AG09309 (cell line): ENCODE measurements around the gene CACNA1E.

Experiments used
- DNase-seq: peaks from one replicate; pipeline ENCODE4 v3.0.0-alpha.2; 2010; ENCODE audit warnings: low read depth
- H3K4me3 ChIP-seq: 2 replicates; pipeline ENCODE4 v1.5.1; 2011; ENCODE audit warnings: mild to moderate bottlenecking, low read depth, low read length, moderate library complexity; ENCODE audit not compliant: control insufficient read depth
- TF ChIP-seq, protein P1 (sequence below): IDR thresholded peaks from 2 replicates; pipeline ENCODE4 v1.5.1; 2011; ENCODE audit warnings: mild to moderate bottlenecking, low read depth, low read length, inconsistent platforms; ENCODE audit not compliant: insufficient read depth, control insufficient read depth; ENCODE audit errors: missing control alignments

Gene CACNA1E

DNA sequence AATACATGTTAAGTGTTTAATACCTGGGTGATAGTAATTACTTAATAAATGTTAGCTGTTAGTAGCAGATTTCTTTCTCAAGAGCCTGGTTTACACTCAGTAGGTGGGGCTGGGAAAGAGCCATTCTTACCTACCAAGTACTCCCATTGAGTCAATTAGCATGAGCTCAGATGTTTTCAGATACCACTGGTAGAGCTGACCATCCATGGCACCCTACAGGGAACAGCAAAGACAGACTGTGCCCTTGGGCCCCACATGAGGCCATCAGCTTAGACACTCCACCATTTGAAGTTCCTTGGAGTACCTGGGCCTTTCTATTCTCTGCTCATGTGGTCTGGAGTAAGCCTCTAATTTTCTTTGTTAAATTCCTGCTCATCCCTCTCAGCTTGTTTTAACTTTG is 179.3 kb downstream of the CACNA1E start:
- no peak overlapping the region for H3K4me3 ChIP-seq
- TF ChIP-seq, protein P1, sequence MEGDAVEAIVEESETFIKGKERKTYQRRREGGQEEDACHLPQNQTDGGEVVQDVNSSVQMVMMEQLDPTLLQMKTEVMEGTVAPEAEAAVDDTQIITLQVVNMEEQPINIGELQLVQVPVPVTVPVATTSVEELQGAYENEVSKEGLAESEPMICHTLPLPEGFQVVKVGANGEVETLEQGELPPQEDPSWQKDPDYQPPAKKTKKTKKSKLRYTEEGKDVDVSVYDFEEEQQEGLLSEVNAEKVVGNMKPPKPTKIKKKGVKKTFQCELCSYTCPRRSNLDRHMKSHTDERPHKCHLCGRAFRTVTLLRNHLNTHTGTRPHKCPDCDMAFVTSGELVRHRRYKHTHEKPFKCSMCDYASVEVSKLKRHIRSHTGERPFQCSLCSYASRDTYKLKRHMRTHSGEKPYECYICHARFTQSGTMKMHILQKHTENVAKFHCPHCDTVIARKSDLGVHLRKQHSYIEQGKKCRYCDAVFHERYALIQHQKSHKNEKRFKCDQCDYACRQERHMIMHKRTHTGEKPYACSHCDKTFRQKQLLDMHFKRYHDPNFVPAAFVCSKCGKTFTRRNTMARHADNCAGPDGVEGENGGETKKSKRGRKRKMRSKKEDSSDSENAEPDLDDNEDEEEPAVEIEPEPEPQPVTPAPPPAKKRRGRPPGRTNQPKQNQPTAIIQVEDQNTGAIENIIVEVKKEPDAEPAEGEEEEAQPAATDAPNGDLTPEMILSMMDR = no peak
- DNase-seq = no peak

DNA sequence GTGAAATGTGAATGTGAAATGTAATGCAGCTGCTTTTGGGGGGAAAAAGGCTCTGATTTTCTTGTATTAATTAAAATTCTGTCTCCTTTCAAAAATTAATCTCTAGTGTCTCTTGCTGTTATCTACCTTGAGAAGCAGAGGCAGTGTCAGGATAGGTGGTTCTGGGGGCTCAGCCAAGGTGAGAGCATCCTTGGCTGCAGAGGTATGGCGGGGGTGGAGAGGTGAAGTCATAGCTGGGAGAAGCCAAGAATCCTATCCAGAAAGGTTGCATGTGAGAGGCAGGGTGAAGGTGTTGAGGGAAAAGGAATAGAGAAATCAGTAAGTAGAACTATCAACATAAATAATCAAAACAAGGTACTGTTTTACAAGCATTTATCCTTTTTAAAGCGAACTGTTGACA is 181.2 kb downstream of the CACNA1E start:
- no peak overlapping the region for H3K4me3 ChIP-seq
- no peak for DNase-seq
- TF ChIP-seq, protein P1 = no peak

DNA sequence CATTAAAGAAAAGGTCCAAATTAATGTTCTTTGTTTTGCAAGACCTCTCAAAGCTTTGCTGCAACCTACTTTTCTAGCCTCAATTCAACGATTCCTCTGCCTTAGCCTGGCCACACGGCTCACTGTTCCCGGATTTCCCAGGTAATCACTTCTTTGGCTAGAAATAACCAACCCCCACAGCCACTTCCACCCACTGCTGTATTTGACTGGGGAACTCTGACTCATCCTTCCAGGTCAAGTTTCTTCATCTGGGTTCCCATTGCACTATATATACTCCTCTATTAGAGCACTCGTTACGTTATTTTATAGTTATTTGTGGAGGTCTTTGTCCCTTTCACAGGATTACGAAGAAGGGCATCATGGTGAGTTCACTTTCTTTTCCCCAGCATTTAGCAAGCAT is 185.9 kb downstream of the CACNA1E start:
- no peak overlapping the region for H3K4me3 ChIP-seq
- TF ChIP-seq, protein P1 = no peak
- DNase-seq = no peak

DNA sequence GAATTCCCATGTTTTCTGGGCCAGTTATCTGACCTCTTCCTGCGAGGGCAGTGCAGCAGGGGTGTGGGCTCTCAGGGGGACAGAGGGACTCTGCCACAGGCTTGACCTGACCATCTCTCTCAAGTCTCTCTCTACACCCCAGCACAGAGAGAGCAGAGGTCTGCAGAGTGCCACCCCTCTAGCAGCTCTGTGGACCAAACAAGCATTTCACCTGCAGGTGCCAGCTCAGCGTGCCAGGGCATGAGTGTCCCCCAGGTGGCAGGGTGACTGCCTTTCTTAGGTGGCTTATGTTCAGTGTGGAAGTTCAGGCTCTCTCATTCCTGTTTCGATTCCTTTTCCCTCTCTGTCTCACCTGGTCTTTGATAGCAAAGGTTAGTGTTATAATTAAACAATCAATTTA is 191.3 kb downstream of the CACNA1E start:
- no peak for DNase-seq
- no peak overlapping the region for H3K4me3 ChIP-seq
- TF ChIP-seq, protein P1 = no peak

DNA sequence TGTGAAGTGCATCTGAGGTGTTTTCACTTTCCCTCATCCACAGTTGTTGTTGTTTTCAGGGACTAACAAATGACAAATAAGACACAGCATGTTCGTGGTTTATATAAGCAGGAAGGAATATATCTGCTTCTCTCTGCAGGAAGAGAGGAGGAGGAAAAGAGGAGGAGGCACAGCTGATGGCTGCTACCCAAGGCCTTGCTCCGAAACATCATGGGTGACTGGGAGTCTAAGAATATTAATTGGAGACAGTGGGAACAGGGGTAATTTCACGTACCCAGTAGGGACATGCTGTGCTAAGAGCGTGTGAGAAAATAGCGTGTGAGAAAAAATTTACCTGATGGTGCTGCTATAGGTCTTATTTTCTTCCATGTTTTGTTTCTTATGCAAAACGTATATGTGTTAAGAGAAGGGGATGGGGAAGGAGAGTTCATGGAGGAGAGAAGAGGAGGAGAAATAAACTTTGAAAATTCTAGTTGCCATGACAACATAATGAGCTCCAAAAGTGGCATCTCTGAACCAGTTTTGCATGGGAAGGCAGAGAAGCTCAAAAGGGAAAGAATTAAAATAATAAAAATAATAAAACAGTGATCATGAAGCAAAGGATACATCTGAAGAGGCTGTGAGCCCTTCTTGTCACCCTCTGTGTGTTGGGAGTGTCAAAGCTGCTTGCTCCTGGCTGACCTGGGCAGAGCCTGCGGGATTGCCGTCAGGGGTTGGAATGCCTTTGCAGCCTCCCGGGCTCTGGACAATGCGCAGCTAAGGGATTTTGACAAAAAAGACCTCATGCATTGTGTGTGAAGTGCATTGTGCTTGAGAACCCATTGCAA is 192.0 kb downstream of the CACNA1E start:
- H3K4me3 ChIP-seq = no peak overlapping the region
- no peak for DNase-seq
- TF ChIP-seq, protein P1 = no peak

DNA sequence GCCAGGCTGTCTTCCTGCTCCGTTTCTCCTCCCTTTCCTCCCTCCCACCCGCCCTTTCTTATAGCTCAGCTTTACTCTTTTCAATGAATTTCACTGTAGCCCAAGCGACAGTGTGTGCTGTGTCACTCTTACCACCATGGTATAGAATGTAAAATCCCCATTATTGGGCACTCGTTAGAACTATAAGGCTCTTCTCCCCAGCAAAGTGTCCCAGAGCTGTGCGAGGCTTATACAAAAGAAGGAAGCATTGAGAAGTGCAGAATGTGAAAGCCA is 192.5 kb downstream of the CACNA1E start:
- TF ChIP-seq, protein P1 = no peak
- DNase-seq = no peak
- H3K4me3 ChIP-seq = no peak overlapping the region
